Right atrium auricular region (tissue), 2 donors: Measurements from ENCODE around the gene SCAP. TPM values are rescaled to one million over a fixed set of nuclear protein-coding genes. Genes with fewer than 3 reads are reported as not detected.
"Not testable (repeated sequence)": the region's sequence is repeated elsewhere in the genome, so short reads cannot be mapped to it uniquely, and the experiment has no call there.

Experiments used
- DNase-seq: peaks from one replicate; pipeline ENCODE4 v3.0.0-alpha.2; 2019; ENCODE audit warnings: low spot score
- H3K27ac ChIP-seq, 2 donors: fragments of 200-600 bp; sonication (generic); 1 replicate in 1 of 2; 2 replicates in 1 of 2; pipeline ENCODE4 v1.5.1; 2016 to 2019
- H3K27me3 ChIP-seq, 2 donors: fragments of 200-600 bp; sonication (generic); one replicate each; pipeline versions ENCODE4 v1.5.1 to v1.6.0; 2017 to 2019
- H3K36me3 ChIP-seq: fragments of 200-600 bp; sonication (generic); one replicate; pipeline ENCODE4 v1.5.1; 2016
- H3K4me1 ChIP-seq, 2 donors: fragments of 200-600 bp; sonication (generic); one replicate each; pipeline versions ENCODE4 v1.5.1 to v1.6.0; 2017 to 2019
- H3K4me3 ChIP-seq, 2 donors: fragments of 200-600 bp; sonication (generic); 1 replicate in 1 of 2; 2 replicates in 1 of 2; pipeline ENCODE4 v1.5.1; 2017 to 2019; ENCODE audit warnings: mild to moderate bottlenecking in 1 of 2, moderate library complexity in 1 of 2
- H3K9me3 ChIP-seq, 2 donors: fragments of 200-600 bp; sonication (generic); one replicate each; pipeline ENCODE4 v1.5.1; 2019
- total RNA-seq, 2 donors: library from RNA; depleted of rRNA; stranded (reverse); fragments of >200 nt; gene quantifications; one replicate each; pipeline ENCODE4 v1.1.0, GENCODE V29; 2016
- TF ChIP-seq, protein P1 (sequence below), 2 donors: fragments of 200-600 bp; sonication (generic); IDR thresholded peaks; one replicate each; pipeline ENCODE4 v1.5.1; 2019; ENCODE audit warnings: antibody characterized with exemption in 2 of 2

The SCAP gene
- total RNA-seq, 2 donors from 2014 or later = 46.5 to 57.3 TPM

DNA sequence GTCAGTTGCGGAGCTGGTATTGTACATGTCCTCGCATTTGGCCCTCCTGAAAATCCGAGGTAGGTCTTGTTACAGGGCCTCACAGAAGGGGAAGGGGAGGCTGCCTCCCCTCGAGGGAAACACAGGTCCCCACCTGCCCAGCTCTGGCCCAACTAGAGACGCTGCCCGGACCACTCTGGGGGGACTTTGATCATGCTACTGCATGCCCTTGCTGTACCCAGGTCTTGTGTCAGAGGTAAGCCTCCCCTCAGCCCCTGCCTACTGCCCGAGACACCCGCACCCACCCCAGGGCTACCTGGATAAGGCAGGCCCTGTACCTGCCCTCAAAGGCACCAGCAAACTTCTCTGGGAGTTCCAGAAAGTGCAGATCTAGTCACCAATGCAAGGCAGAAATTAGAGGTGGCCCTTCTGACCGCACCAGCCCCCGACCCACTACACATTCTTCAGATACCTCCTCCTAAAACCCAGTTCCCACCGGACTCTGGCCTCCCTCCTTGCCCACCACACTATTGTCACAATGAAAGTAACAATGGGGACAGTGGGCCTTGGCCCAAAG is 981 bp upstream of the SCAP start:
- no peaks in the 10 kb centered on the region for H3K27me3 ChIP-seq
- peak overlapping the region in 1 of 2 donors; percentile 84 for H3K27ac ChIP-seq
- peaks cover 0 to 27% of the 10 kb centered on the region in 2 donors for H3K4me1 ChIP-seq
- no peaks in the 10 kb centered on the region for H3K36me3 ChIP-seq
- peak overlapping the region in 1 of 2 donors; percentile 77 for H3K4me3 ChIP-seq
- no peaks in the 10 kb centered on the region for H3K9me3 ChIP-seq
- no peak for DNase-seq
- TF ChIP-seq, protein P1, sequence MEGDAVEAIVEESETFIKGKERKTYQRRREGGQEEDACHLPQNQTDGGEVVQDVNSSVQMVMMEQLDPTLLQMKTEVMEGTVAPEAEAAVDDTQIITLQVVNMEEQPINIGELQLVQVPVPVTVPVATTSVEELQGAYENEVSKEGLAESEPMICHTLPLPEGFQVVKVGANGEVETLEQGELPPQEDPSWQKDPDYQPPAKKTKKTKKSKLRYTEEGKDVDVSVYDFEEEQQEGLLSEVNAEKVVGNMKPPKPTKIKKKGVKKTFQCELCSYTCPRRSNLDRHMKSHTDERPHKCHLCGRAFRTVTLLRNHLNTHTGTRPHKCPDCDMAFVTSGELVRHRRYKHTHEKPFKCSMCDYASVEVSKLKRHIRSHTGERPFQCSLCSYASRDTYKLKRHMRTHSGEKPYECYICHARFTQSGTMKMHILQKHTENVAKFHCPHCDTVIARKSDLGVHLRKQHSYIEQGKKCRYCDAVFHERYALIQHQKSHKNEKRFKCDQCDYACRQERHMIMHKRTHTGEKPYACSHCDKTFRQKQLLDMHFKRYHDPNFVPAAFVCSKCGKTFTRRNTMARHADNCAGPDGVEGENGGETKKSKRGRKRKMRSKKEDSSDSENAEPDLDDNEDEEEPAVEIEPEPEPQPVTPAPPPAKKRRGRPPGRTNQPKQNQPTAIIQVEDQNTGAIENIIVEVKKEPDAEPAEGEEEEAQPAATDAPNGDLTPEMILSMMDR (IDR thresholded peaks at IDR 0.05) = no peak

- TF ChIP-seq, protein P1 (IDR thresholded peaks at IDR 0.05) = no peak
Observed at GRCh38 chr3:47476330-47476626, 537 bp upstream of the SCAP start.

DNA sequence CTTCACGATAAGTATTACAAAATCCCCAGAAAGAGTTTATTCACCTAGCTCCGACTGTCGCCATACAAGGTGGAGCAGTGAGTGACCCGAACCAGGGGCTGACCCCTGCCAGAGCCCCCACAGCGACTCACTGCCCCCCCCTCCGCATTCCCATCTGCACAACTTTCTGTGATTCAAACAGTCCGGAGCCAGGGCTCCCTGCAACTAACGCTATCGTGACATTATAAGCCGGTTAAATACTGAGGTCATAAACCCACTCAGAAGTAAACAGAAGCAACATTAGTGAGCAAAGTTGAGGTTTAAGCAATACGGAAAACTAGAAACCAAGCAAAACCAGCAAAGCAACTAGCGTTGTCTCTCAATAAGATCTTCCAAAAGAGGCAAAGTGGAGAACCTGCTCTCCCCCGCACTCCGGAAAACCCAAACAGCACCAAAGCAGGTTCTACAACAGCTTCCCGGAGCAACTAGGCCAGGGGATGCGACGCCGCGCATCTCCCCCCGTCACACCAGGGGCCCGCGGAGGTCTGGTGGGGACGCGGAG is 642 bp downstream of the SCAP start:
- H3K36me3 ChIP-seq = no peaks in the 10 kb centered on the region
- no peak for DNase-seq

More at GRCh38 chr3:47476330-47476626, 537 bp upstream of the SCAP start:
- H3K27ac ChIP-seq = peak overlapping the region; percentile 84 to 86
- no peaks in the 10 kb centered on the region for H3K27me3 ChIP-seq
- DNase-seq = no peak
- no peaks in the 10 kb centered on the region for H3K9me3 ChIP-seq
- peaks cover 0 to 27% of the 10 kb centered on the region in 2 donors for H3K4me1 ChIP-seq
- peak overlapping the region; percentile 69 to 77 for H3K4me3 ChIP-seq
- H3K36me3 ChIP-seq = no peaks in the 10 kb centered on the region

DNA sequence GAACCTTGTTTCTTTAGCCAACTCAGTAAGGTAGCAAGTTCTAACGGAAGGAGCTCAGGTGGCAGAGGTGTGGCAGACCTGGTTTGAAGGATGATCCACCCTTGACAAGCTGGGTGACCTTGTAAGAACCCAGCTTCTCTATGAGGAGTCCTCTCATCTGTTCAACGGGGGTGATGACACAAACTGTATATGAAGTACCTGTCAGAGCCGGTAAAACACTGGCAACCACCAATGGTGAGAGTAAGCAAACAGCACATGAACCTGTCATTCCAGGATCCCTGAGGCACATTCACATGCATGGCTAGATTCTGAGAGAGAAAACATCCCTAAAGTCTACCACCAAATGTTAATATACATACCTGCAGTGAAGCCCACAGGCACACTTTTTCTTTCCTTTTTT is 2.4 kb downstream of the SCAP start:
- TF ChIP-seq, protein P1 (IDR thresholded peaks at IDR 0.05) = no peak
- DNase-seq = no peak
- no peak overlapping the region for H3K4me3 ChIP-seq
- no peaks in the 10 kb centered on the region for H3K27me3 ChIP-seq
- peaks cover 0 to 27% of the 10 kb centered on the region in 2 donors for H3K4me1 ChIP-seq
- H3K27ac ChIP-seq = no peak overlapping the region
- H3K9me3 ChIP-seq = no peaks in the 10 kb centered on the region
- no peaks in the 10 kb centered on the region for H3K36me3 ChIP-seq

More for the DNA sequence above, 642 bp downstream of the SCAP start:
- no peaks in the 10 kb centered on the region for H3K9me3 ChIP-seq
- H3K4me3 ChIP-seq = peak overlapping the region; percentile 69 to 77
- peaks cover 0 to 27% of the 10 kb centered on the region in 2 donors for H3K4me1 ChIP-seq
- no peaks in the 10 kb centered on the region for H3K27me3 ChIP-seq
- TF ChIP-seq, protein P1 (IDR thresholded peaks at IDR 0.05) = no peak
- H3K27ac ChIP-seq = peak overlapping the region; percentile 84 to 86

DNA sequence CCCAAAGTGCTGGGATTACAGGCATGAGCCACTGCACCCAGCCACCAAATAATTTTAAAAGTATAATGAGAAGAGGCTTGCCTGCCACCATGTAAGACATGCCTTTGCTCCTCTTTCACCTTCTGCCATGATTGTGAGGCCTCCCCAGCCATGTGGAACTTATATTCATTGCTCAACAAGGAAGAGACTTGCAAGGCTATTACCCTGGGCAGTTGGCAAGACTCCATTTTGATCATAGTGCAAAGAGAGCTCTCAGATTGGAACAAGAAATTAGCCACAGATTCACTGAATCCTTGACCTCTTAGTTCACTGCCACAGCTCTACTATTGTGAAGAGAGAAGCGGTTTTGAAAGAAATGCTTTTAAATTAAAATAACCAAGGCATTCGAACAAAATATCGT is 6.1 kb downstream of the SCAP start:
- TF ChIP-seq, protein P1 (IDR thresholded peaks at IDR 0.05) = no peak
- Histone ChIP-seq H3K9me3 (no peaks in the 10 kb centered on the region), H3K36me3 (no peaks in the 10 kb centered on the region), H3K27me3 (no peaks in the 10 kb centered on the region), H3K27ac (no peak overlapping the region), H3K4me3 (no peak overlapping the region), H3K4me1 (peaks cover 0 to 19% of the 10 kb centered on the region in 2 donors)
- no peak for DNase-seq

GRCh38 chr3:47468315-47468714 is 7.4 kb downstream of the SCAP start:
- not testable (repeated sequence) for H3K27me3 ChIP-seq, H3K36me3 ChIP-seq, H3K9me3 ChIP-seq, DNase-seq, H3K4me1 ChIP-seq, H3K4me3 ChIP-seq, H3K27ac ChIP-seq
